Right cardiac atrium (tissue), 5 donors: ENCODE data around the gene MRPL27. TPM values are rescaled to one million over a fixed set of nuclear protein-coding genes. Genes with fewer than 3 reads are reported as not detected.
A peak's percentile ranks its signal among the peaks of the same experiment; 100 is the strongest.

Experiments
- ATAC-seq, 2 donors: fragments of 200-7000 bp; cut with Tn5 transposase; one replicate each; pipeline versions ENCODE4 v1.8.0 to v1.9.1; 2020; ENCODE audit warnings: moderate library complexity in 2 of 2, mild to moderate bottlenecking in 1 of 2
- DNase-seq, 3 donors: peaks; one replicate each; pipeline ENCODE4 v3.0.0-alpha.2; 2020
- H3K27ac ChIP-seq: one replicate; pipeline ENCODE4 v1.5.1; 2013; ENCODE audit warnings: mild to moderate bottlenecking, low read length, control low read depth, moderate library complexity
- H3K27me3 ChIP-seq: one replicate; pipeline ENCODE4 v1.6.1; 2013; ENCODE audit not compliant: control insufficient read depth, insufficient read depth
- H3K4me1 ChIP-seq: one replicate; pipeline ENCODE4 v1.6.1; 2013; ENCODE audit warnings: low read length; ENCODE audit not compliant: control insufficient read depth, insufficient read depth
- H3K4me3 ChIP-seq: one replicate; pipeline ENCODE4 v1.5.1; 2013; ENCODE audit warnings: low read length, control low read depth
- H3K9me3 ChIP-seq: one replicate; pipeline ENCODE4 v1.6.1; 2013; ENCODE audit warnings: low read length; ENCODE audit not compliant: control insufficient read depth
- WGBS: extraction: QIAGEN DNeasy Blood & Tissue Kit; methylation state at CpG from one replicate; pipeline ENCODE4 v1.1.7; 2013; 5-methylcytosine and 5-hydroxymethylcytosine counted together
- intact Hi-C, 4 donors: fragments of 100-400 bp; cut with DNase I; formaldehyde crosslinking; loops; one replicate each; pipeline versions ENCODE4 v1.11.0 to v1.14.0; 2022 to 2023
- polyA plus RNA-seq: library from polyadenylated mRNA; stranded (reverse); fragments of 200-250 nt; gene quantifications from one replicate; pipeline ENCODE4 v1.2.3, GENCODE V29; 2013
- total RNA-seq, 4 donors: library from RNA; stranded (reverse); fragmentation: NEBNext Ultra II Directional; extraction: Animal tissue kit (Norgen Biotek cat#: 25700); gene quantifications; one replicate each; pipeline ENCODE4 v1.2.1, GENCODE V29; 2021
- donor health status: healthy with polysubstance abuse.
- donor health status: DM: no; HTN: yes; CAD: no.
- donor health status: DM: no; HTN: no; CAD: no.
- donor health status: DM: no; HTN: yes; CAD: no; lungs with severe emphysema.
- donor health status: DM: yes; HTN: yes; CAD: no.

MRPL27 gene
- total and polyA plus RNA-seq, 5 donors = 74.4 to 194 (median 82.3) TPM

DNA sequence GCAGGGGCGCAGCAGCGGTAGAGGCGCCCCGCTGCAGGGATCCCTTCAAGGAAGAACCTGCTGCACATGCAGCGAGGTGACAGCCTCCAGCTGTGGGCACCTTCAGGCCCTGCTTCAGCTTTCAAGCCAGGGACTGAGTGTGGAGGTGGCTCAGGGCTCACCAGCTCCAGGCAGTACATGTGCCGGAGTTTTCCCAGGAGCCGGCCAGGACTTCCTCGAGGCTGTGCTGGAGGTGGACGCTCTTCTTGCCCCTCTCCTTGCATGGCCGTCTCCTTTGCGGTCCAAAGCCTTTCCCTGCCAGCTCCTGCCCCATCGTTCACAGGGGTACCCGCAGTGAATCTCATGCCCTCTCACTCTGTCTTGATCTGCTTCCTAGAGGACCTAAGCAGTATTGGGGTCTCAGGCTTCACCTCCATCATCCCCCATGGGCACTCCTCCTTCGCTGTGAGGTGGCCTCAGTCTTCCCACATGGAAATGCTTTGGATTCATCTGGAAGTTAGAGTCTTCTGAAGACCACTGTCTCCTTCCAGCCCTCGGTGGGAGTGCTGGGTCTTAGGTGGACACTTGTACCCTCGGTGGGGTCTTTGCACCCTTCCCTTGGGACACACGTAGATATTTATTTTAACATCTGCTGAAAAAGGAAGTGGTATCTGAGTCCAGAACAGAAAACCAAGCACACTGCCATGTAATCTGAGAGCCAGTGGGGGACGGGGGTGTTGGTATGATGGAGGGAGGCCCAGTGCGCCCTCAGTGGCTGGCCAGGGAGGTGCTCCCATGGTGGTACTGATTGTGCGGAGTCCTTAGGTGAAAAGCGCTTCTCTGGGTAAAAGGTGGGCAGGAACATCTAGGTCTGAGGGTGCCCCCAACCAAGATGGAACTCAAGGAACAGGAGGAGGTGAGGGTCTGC, 20.0 kb downstream of the MRPL27 start:
- no peak overlapping the region for H3K27ac ChIP-seq

GRCh38 chr17:50352072-50352692, 20.8 kb downstream of the MRPL27 start:
- H3K4me3 ChIP-seq = no peak overlapping the region
- ATAC-seq (peak in 1 of 2 donors; percentile 17), DNase-seq (peak in 2 of 3 donors; percentile 75 to 81)
- peaks cover 5% of the 10 kb centered on the region for H3K4me1 ChIP-seq
- no peaks in the 10 kb centered on the region for H3K27me3 ChIP-seq
- intact Hi-C loops = no loop called here
- H3K27ac ChIP-seq = no peak overlapping the region
- 79% methylated on average over 6 of the region's 6 CpGs for WGBS
- no peaks in the 10 kb centered on the region for H3K9me3 ChIP-seq

More for the DNA sequence above, 20.0 kb downstream of the MRPL27 start:
- ATAC-seq (no peak), DNase-seq (no peak)
- intact Hi-C loops = no loop called here
- H3K4me1 ChIP-seq = no peaks in the 10 kb centered on the region
- 89% methylated on average over 21 of the region's 21 CpGs for WGBS
- H3K9me3 ChIP-seq = no peaks in the 10 kb centered on the region
- no peak overlapping the region for H3K4me3 ChIP-seq
- H3K27me3 ChIP-seq = no peaks in the 10 kb centered on the region

DNA sequence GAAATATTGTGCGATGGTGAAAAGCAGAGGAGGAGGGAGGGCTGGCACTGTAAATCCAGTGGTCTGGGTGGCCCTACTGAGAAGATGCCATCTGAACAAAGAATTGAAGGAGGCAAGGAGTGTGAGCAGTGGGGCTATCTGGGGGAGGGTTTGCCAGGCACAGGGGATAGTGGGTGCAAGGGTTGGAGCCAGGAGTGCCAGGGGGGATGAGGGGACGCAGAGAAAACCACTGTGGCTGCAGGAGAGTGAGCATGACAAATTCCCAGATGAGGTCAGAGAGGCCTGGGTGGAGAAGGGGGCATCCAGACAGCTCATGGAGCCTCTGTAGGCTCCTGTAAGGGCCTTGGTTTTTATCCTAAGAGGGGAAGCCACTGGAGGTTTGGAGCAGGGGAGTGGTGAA, 22.3 kb downstream of the MRPL27 start:
- ATAC-seq (no peak), DNase-seq (no peak)
- 92% methylated on average over 2 of the region's 2 CpGs for WGBS
- Histone ChIP-seq H3K27ac (no peak overlapping the region), H3K27me3 (no peaks in the 10 kb centered on the region), H3K4me1 (peaks cover 9% of the 10 kb centered on the region), H3K9me3 (no peaks in the 10 kb centered on the region), H3K4me3 (no peak overlapping the region)
- intact Hi-C loops = no loop called here

GRCh38 chr17:50349243-50349600, 23.8 kb downstream of the MRPL27 start:
- intact Hi-C loops = no loop called here

DNA sequence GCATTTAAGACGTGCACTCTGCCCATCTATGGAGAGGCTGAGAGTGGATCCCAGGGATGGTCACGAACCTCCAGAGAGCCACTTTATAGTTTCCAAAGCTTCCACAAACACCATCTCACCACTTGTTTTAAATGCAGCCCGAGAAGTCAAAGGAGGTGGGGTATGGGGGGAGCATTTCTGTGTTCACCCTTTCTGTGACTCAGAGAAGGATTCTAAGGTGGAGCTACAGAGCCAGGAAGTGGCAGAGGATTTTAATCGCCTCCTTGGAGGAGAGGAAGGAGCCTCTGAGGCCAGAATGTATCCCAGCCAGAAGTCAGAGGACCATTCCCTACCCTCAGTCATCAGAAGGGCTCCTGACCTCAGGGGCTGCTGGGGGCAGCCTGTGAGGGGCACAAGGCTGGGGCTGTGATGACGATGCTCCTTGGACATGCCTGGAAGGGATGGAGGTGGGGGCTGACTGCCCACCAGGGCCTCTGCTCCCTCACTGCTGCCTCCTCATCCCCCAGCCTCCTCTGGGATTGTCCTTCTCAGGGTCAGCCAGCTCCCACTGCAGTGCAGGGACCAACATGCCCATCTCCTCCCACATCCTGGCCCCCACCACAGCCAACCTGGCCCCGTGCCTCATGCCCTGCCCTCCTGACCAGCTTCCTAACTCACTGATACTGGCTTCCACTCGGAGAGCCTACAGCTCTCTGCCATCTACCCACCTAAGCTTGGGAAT, 24.3 kb downstream of the MRPL27 start:
- Histone ChIP-seq H3K4me3 (no peak overlapping the region), H3K27ac (no peak overlapping the region), H3K9me3 (no peaks in the 10 kb centered on the region), H3K27me3 (no peaks in the 10 kb centered on the region), H3K4me1 (peaks cover 9% of the 10 kb centered on the region)
- DNase-seq (no peak), ATAC-seq (no peak)
- intact Hi-C loops = no loop called here
- WGBS = 66% methylated on average over 7 of the region's 7 CpGs

More at GRCh38 chr17:50349243-50349600, 23.8 kb downstream of the MRPL27 start:
- 96% methylated on average over 5 of the region's 5 CpGs for WGBS
- ATAC-seq (no peak), DNase-seq (no peak)
- Histone ChIP-seq H3K4me1 (peaks cover 9% of the 10 kb centered on the region), H3K27ac (no peak overlapping the region), H3K4me3 (no peak overlapping the region), H3K9me3 (no peaks in the 10 kb centered on the region), H3K27me3 (no peaks in the 10 kb centered on the region)

- DNase-seq (no peak), ATAC-seq (no peak)
- intact Hi-C loops = no loop called here
- H3K9me3 ChIP-seq = no peaks in the 10 kb centered on the region
- H3K27ac ChIP-seq = no peak overlapping the region
- no peak overlapping the region for H3K4me3 ChIP-seq
- no peaks in the 10 kb centered on the region for H3K27me3 ChIP-seq
- 71% methylated on average over 3 of the region's 3 CpGs for WGBS
- H3K4me1 ChIP-seq = peaks cover 9% of the 10 kb centered on the region
Observed at GRCh38 chr17:50347894-50348291, 25.1 kb downstream of the MRPL27 start.

- no peak overlapping the region for H3K27ac ChIP-seq
- H3K4me3 ChIP-seq = peak overlapping the region; percentile 70
- peaks cover 9% of the 10 kb centered on the region for H3K4me1 ChIP-seq
- peak; percentile 2 to 11 for ATAC-seq
- WGBS = 24% methylated on average over 17 of the region's 17 CpGs
- no peaks in the 10 kb centered on the region for H3K9me3 ChIP-seq
- DNase-seq = no peak
- no peaks in the 10 kb centered on the region for H3K27me3 ChIP-seq
- intact Hi-C loops = no loop called here
Observed at GRCh38 chr17:50347117-50347893, 25.7 kb downstream of the MRPL27 start.

DNA sequence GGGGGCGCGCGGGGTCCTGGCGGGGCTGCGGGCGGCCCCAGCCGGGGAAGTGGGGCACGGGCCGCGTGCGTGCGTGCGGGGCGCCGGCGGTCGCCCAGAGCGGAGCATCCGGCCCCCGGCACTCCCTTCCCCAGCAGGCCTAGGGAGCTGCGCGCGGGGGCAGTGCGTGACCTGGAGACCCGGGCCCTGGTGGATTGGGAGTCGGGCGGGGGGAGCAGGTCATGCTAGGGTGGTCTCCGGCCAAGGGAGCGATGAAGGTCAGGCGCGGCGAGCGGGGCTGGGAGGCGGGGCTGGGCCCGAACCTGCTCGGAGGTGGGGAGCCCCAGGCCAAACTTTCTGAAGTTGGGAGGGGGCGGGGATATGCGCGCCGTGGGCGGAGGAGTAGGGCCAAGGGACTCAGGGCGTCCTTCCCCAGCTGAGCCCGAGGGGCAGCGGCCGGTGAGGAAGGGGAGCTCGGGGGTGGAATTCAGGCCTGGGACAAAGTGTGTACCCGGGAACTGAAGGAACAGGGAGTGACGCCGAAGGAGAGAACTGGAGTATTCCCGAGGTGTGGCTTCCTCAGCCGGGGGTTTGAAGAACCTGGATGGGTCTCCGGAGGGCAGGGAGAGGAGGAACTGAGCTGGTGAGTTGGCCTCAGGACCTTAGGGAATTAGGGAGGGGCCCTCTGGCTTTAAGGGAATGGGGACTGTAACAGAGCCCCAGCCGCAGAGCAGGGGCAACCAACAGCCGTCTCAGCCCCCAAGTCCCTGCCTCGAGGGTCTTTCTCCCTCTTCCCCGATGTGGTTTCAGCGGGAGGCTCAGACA, 26.5 kb downstream of the MRPL27 start:
- DNase-seq (peak in 2 of 3 donors; percentile 79 to 85), ATAC-seq (peak; percentile 44 to 58)
- Histone ChIP-seq H3K27me3 (no peaks in the 10 kb centered on the region), H3K27ac (no peak overlapping the region), H3K9me3 (no peaks in the 10 kb centered on the region), H3K4me3 (peak overlapping the region; percentile 70), H3K4me1 (peaks cover 9% of the 10 kb centered on the region)
- intact Hi-C loops = no loop called here
- WGBS = 1% methylated on average over 57 of the region's 57 CpGs

DNA sequence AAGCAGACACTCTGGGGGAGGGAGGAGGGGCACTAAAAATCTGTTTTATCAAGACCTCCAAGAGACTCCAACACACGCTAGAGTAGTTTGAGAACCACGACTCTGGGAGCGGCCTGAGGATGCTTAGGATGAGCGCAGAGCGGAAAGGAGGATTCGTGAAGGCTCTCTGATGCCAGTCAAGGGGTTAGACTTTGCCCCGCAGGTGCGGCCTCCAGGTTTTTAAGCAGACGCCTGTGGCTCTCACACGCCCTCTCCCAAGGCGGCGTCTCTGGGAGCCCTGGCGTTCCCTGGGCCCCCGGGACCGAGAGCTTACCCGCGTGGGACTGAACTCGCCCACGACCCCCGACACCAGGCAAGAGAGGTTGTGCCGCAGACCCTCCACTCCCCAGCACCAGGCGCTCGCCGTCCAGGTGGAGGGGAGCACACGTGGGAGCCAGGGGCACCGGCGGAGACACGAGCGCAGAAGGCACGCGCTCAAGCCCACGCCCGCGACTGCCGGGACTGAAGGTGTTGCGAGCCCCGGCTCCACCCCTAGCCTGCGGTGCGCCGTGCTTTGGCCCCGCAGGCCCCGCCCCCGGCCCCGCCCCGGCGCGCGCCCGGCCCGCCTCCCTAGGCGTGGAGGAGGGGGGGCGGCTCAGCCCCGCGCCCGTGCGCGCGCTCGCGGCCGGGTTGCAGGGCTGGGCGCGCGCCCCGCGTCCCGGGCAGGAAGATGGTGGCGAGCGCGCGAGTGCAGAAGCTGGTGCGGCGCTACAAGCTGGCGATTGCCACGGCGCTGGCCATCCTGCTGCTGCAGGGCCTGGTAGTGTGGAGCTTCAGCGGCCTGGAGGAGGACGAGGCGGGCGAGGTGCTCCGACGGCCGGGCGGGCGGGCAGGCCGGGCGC, 27.3 kb downstream of the MRPL27 start, which contains the start of gene XYLT2:
Gene XYLT2, plus strand, starts transcription at position 695 of the 881 bp plus-strand sequence. Its CDS starts 15 bp downstream, at position 710.
- peak; percentile 88 to 97 (median 96) for DNase-seq
- ATAC-seq = peak; percentile 91 to 95
- H3K4me3 ChIP-seq = peak within 1 kb of the TSS; percentile 70
- peaks cover 9% of the 10 kb centered on the region for H3K4me1 ChIP-seq
- intact Hi-C loops = no loop called here
- H3K27ac ChIP-seq = no peak within 1 kb of the TSS
- WGBS = 2% methylated on average over 87 of the region's 87 CpGs
- H3K27me3 ChIP-seq = no peaks in the 10 kb centered on the region
- H3K9me3 ChIP-seq = no peaks in the 10 kb centered on the region
